GM21423 (cell line): Measurements from ENCODE around the gene ING5.
"Not testable (repeated sequence)": the region's sequence is repeated elsewhere in the genome, so short reads cannot be mapped to it uniquely, and the experiment has no call there.

Experiments
- ATAC-seq: cut with Tn5 transposase; IDR thresholded peaks from one replicate; pipeline ENCODE4 v1.9.1; 2021; ENCODE audit warnings: mild to moderate bottlenecking, moderate library complexity; ENCODE audit not compliant: unreplicated experiment

The ING5 gene

DNA sequence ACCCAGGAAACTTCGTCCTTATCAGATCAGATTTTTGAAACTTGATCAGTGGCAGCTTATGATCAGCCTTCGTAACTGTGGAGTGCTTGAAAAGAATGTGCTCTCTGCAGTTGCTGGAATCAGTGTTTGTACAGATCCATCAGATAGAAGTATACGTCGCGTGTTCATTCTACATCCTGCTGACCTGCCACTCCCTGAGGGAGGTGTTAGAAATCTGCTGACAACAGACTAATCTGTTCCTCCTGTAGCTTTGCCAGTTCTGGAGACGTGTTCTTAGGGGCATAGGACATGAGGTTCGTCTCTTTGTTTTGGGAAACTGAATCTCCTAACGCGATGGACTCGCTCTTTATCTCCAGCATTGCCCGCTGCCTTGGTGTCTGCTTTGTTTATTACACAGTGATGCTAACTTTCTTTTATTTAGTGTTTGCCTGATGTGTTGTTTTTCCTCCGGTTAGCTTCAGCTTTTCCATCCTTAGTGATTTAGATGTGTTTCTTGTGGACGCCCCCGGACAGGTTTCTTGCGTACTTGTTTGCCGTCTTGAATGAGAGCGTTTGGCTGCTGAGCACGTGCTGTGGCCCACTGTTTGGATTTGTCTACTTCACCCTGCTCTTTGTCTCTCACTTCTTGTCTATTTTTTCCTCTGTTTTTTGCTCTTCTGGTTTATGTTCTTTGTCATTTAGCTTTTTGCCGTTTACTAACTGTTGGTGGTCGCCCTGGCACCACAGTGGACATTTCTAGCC is 57.4 kb downstream of the ING5 start:
- ATAC-seq = no peak

DNA sequence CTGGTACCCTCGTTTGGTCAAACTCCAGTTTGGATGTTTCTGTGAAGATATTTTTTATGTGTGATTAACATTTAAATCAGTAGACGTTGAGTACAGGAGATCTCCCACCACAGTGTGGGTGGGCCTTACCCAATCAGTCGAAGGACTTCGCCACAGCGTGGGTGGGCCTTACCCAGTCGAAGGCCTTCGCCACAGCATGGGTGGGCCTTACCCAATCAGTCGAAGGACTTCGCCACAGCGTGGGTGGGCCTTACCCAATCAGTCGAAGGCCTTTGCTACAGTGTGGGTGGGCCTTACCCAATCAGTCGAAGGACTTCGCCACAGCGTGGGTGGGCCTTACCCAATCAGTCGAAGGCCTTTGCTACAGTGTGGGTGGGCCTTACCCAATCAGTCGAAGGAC is 58.1 kb downstream of the ING5 start:
- ATAC-seq = not testable (repeated sequence)

- ATAC-seq = no peak
Observed at GRCh38 chr2:241760301-241760771, 58.5 kb downstream of the ING5 start.

DNA sequence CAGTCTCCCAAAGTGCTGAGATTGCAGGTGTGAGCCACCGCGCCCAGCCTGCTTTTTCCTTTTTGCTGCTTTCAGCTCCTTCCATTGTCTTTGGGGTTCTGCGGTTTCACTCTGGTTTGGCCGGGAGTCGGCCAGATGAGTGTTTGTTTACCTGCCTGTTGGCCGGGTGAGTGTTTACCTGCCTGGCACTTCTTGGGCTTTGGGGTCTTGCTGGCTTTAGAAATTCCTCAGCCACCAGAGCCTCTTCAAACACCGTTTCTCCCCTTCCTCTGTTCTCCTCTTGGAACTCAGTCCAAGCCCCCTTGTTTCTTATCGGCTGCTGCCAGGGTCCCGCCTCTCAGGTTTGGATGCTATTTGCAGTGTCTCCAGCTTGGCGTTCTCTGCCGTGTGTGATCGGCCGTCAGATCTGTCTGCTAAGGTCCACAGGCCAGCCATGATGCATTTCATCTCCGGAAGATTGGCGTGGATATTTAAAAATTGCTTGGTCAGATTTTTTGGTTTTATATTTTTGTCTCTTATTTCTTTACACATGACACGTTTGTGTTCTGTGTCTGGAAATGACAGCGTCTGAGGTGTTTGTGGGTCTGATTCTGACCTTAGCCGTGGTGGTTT is 60.6 kb downstream of the ING5 start:
- ATAC-seq = no peak

GRCh38 chr2:241762933-241763369 is 61.1 kb downstream of the ING5 start:
- peak; percentile 74 for ATAC-seq

DNA sequence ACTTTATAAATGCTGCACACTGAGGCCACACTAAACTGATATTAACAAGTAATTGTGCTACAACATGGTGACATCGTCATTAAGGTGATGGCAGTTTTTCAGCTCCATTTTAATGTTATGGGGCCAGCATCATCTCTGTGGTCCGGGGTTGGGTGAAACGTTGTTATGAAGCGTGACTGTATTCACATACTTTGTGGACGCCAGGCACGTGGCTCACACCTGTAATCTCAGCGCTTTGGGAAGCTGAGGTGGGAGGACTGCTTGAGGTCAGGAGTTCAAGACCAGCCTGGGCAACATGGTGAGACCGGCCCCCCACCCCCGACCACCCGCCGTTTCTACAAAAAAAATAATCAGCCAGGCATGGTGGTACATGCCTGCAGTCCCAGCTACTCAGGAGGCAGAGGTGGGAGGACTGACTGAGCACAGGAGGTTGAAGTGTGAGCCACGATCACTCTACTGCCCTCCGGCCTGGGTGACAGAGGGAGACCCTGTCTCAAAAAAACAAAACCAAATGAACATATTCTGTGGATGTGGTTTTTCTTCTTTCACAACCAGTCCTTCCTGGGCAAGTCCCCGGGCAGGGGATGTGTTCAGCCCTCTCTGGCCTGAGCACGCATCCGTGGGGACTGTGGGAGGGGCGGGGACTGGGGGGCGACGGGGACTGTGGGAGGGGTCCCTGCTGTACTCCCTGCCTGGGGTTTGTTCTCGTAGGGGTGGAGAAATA is 61.9 kb downstream of the ING5 start:
- no peak for ATAC-seq

GRCh38 chr2:241764275-241765241 is 62.7 kb downstream of the ING5 start:
- ATAC-seq = no peak

DNA sequence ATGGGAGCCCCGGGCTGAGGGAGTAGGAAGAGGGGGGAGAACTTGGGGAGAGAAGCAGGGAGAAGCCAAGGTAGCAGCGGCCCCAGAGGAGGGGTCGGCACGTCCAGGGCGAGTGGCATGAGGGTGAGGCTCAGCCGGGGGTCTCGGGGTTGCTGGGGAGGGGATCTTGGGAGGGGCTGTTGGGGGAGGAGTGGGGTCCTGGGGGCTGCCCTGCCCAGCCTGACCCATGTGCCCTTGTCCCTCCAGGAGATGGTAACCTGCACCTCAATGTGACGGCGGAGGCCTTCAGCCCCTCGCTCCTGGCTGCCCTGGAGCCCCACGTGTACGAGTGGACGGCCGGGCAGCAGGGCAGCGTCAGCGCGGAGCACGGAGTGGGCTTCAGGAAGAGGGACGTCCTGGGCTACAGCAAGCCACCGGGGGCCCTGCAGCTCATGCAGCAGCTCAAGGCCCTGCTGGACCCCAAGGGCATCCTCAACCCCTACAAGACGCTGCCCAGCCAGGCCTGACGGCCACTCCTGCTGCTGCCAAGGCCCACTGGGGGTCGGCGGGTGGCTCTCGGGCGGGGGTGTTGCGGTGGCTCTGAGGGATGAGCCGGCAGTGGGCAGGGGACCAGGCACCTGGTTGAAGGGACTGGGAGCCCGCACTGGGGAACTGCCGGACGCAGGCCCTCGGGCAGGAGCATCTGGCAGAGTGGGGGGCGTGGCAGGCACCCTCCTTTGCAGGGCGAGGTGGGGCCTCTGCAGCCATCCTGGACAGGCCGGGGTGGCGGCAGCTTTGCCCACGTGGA is 65.8 kb downstream of the ING5 start:
- no peak for ATAC-seq

GRCh38 chr2:241768251-241768711 is 66.4 kb downstream of the ING5 start:
- no peak for ATAC-seq

- ATAC-seq = no peak
Observed at GRCh38 chr2:241768850-241769249, 67.0 kb downstream of the ING5 start.

DNA sequence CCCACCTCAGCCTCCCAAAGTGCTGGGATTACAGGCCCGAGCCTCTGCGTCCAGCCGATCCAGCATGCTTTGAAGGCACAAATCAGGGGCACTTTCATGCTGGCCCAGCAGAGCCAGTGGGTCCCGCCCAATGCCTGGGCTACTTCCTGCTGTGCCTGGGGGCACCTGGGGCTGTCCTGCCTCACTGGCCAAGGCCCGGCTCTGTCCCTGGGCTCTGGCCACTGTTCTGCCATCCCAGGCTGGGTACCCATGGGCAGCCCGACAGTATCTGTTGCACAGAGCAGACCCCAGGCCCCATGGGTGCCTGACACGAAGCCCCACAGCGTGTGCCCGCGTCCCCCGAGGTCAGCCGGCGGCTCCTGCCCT is 68.0 kb downstream of the ING5 start:
- ATAC-seq = no peak

DNA sequence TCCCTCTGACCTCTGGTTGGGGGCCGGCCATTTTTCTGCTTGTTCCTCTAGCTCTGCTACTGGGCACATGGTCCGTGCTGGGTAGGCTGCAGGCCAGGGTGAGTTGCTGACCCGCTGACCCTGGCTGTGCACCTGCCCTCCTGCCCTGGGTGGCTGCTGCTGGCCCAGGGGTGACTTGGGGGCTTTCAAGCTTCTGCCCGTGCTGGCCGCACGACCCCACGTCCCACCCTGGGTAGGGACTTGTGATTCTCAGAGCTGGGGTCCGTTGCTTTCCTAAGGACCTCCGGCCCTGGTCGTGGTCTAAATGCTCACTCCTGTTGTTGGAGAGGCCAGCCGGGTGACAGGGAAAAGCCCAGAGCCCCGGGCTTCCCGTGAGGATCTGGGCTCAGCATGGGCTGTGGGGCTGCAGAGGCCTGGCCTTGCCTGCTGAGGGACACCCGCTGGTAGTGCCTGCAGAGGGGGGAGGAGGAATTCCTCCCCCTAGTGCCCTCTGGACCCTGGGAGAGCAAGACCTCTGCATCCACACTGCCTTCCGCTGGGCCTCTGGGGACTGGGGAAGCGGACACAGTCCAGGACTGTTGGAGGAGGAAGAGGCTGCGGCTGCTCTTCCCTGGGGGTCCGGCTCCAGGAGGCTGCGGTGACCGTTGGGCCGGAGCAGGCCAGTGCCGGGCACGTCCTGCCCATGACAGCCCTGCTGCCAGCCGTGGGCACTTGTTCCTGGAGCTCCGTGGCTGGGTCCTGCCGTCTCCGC is 68.5 kb downstream of the ING5 start:
- no peak for ATAC-seq

DNA sequence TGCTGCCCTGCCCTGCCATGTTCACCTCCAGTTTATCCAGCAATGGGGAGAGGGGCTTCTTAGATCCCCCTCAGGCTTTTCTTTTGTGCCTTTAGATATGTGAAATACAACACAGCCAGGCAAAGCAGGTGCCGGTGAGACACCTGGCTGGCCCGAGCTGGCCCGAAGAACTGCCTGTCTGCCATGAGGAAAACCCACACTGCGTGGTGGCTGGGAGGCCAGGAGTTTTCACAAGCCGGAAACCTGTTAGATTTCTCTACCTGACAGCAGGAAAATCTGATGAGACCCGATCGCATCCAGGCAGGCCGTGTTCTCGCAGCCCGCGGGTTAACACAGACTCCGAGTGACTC is 69.1 kb downstream of the ING5 start:
- no peak for ATAC-seq

DNA sequence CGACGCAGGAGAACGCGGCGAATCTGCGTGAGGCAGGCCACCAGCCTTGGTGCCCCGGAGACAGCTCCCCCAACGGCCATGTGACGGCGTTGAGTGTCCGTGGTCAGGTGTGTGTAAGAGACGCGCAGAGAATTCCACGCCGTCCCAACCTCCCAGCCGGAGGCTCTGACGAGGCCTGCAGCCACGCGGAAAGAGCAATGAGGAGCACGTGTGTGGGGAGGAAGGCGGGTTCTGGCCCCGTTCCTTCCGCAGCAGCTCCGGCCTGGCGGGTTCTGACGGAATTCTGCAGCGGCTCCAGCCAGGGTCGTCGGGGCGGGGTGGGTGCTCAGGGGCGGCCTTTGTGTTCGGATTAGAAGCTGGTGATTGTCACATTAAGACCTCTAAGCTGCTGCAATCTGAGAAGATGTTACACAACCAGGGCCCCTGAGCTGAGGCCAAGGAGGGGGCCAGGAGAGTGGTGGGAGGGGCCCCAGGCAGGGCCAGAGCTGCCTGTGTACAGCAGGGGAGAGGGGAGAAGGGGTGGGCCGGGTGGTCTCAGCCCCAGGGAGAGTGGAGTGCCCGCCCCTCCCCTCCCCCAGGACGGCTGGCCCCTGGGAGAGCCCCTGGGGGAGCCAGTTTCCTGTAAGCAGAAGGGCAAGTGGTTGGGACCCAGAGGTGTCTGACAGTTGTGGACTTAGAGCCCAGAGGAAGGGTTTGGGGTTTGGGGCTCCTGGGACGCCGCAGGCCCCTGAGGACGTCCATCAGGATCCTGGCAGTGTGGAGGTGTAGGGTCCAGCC is 69.6 kb downstream of the ING5 start:
- no peak for ATAC-seq

DNA sequence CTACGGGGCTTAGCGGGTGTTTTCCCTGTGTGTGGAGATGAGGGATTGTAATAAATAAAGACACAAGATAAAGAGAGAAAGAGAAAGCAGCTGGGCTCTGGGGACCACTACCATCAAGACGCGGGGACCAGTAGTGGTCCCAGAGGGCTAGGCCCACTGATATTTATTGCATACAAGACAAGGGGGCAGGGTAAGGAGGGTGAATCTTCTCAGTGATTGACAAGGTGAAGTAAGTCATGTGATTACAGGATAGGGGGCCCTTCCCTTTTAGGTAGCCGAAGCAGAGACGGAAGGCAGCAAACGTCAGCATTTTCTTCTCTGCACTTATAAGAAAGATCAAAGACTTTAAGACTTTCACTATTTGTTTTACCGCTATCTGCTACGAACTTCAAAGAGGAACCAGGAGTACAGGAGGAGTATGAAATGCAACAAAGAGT is 70.2 kb downstream of the ING5 start:
- no peak for ATAC-seq

DNA sequence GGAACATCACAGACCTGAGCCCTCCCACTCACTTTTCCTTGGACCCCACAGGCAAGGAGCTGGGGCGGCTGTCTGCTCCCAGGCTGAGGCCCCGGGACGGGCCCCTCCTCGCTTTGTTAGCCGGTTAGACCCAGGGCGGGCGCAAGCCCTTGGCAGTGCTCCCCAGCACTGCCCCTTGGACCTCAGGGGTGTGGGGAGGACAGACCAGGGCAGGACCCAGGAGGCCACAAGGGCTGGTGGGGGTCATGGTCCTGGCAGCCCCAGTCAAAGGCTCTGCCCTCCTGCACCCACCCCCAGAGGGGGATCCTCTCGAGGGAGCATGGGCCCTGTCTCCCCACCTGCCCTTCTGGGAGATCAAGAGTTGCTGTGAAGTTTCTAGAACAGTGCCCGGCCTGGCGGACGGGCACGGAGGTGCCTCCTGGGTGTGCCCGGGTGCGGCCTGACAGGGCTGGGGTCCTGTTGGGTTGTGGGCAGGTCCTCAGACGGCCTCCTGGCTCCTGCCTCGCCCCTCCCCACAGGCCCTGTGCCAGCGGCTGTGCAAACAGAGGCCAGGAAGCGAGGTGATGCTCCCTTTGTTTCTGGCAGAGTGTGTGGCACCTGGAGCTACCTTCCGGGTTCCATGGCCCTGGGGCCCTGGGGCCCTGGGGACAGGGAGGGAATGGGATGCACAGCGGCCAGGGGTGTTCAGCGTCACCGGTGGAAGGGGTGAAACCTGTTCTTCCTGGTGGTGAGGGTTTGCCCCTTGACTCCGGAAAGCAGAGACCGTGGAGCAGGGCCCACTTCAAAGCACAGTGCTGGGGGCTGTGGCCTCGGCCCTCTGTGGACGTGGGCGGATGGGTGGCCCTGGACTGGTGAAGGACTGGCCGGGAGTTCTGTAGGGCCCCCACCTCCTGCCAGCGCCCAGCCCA is 71.9 kb downstream of the ING5 start:
- ATAC-seq = no peak

DNA sequence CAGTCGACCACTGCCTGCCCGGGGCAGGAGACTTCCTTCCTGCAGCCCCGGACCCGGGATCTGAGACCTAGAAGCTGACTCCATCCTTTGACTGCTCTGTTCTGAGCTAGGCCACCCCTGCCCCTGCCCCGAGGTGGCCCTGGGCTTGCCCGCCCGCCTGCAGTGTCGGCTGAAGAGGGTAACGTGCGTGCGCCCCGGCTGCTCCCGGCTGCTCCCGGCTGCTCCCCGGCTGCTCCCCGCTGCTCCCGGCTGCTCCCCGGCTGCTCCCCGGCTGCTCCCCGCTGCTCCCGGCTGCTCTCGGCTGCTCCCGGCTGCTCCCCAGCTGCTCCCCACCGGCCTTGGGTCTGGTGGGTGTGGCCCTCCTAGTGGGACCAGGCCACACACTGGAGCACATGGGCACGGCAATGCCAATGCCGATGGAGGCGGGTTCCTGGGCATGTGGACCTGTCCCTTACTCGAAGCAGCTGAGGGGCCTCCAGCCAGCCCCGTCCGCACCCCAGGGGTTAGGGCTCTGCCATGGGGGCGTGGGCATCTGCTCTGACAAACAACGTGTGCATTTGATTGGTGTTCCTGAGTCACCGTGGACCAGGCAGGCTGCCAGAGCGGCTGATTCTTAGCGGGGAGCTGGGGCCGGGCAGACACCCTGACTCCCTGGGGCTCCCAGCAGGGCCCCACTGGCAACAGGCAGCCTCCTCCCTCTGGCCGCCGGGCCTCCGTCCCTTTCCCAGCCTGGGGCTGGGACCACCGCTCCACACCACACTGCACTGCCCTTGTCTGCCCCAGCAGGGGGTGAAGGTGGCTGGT is 72.8 kb downstream of the ING5 start:
- ATAC-seq = no peak
